Measurements from ENCODE around the gene PDE11A. TPM values are rescaled to one million over a fixed set of nuclear protein-coding genes. Genes with fewer than 3 reads are reported as not detected.

Gene PDE11A
- total and polyA plus RNA-seq, 2 of the 8 experiments (the other 6 are each of a cell fraction or from before 2014, with no cell fraction given): 0.19 to 0.23 TPM

- no peak for TF ChIP-seq CEBPB (IDR thresholded peaks at IDR 0.05; ENCODE audit: low read depth, low read length)
- TF ChIP-seq, protein P1, sequence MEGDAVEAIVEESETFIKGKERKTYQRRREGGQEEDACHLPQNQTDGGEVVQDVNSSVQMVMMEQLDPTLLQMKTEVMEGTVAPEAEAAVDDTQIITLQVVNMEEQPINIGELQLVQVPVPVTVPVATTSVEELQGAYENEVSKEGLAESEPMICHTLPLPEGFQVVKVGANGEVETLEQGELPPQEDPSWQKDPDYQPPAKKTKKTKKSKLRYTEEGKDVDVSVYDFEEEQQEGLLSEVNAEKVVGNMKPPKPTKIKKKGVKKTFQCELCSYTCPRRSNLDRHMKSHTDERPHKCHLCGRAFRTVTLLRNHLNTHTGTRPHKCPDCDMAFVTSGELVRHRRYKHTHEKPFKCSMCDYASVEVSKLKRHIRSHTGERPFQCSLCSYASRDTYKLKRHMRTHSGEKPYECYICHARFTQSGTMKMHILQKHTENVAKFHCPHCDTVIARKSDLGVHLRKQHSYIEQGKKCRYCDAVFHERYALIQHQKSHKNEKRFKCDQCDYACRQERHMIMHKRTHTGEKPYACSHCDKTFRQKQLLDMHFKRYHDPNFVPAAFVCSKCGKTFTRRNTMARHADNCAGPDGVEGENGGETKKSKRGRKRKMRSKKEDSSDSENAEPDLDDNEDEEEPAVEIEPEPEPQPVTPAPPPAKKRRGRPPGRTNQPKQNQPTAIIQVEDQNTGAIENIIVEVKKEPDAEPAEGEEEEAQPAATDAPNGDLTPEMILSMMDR (IDR thresholded peaks at IDR 0.05; ENCODE audit: control extremely low read depth in 1 of 3, insufficient read depth in 1 of 3, low read depth in 1 of 3, low read length in 3 of 3): no peak
Measured at GRCh38 chr2:177783091-177783490, 289.5 kb downstream of the PDE11A start (continued).

Measured in H1 (cell line).